Endothelial cell of umbilical vein (primary cell): ENCODE data around the gene ANKS1B. TPM values are rescaled to one million over a fixed set of nuclear protein-coding genes. Genes with fewer than 3 reads are reported as not detected.

Experiments
- BruUV-seq: library from RNA; stranded (reverse); fragments of 400-500 nt; replicated peaks from 2 replicates; lab custom pipeline; 2021; lab: Mats Ljungman, UMichigan
- CTCF ChIA-PET: fragments of 300-600, 350-600 bp; sonication (Branson Sonifier 250); formaldehyde crosslinking; loops from one replicate; lab custom pipeline; 2021; ENCODE audit warnings: antibody characterized with exemption, inconsistent platforms; lab: Charles Lee
- POLR2A ChIA-PET: fragments of 300-600, 350-600 bp; sonication (Branson Sonifier 250); formaldehyde crosslinking; loops from one replicate; lab custom pipeline; 2021; ENCODE audit warnings: antibody characterized with exemption, inconsistent platforms; lab: Charles Lee
- DNase-seq: peaks from one replicate; pipeline ENCODE4 v3.0.0-alpha.2; 2011; ENCODE audit warnings: low read depth, low spot score
- FAIRE-seq: peaks from 2 replicates; lab custom pipeline; 2011; peaks lifted over from hg19 to GRCh38; lab: Jason Lieb, UNC
- H2AFZ ChIP-seq: 2 replicates; pipeline ENCODE4 v1.6.0; 2012; ENCODE audit warnings: low read depth, low read length, control low read depth, inconsistent platforms
- H3K27ac ChIP-seq: 2 replicates; pipeline ENCODE4 v1.5.1; 2011; ENCODE audit warnings: low read depth, mild to moderate bottlenecking, control low read depth, low read length, moderate library complexity; ENCODE audit not compliant: insufficient read depth
- H3K27me3 ChIP-seq, 2 experiments: 2 replicates each; pipeline versions ENCODE4 v1.6.0 to v1.6.1; 2011; ENCODE audit warnings: low read length in 2 of 2, mixed read lengths in 1 of 2; ENCODE audit not compliant: control insufficient read depth in 2 of 2, insufficient read depth in 2 of 2
- H3K36me3 ChIP-seq, 2 experiments: 2 replicates in 1 of 2; 3 replicates in 1 of 2; pipeline ENCODE4 v1.5.1; 2011; ENCODE audit warnings: low read length in 2 of 2, mild to moderate bottlenecking in 1 of 2, moderate library complexity in 1 of 2; ENCODE audit not compliant: control insufficient read depth in 2 of 2, insufficient read depth in 2 of 2; ENCODE audit errors: extremely low read depth in 1 of 2
- H3K4me1 ChIP-seq: 3 replicates; pipeline ENCODE4 v1.5.1; 2011; ENCODE audit warnings: mild to moderate bottlenecking, low read length; ENCODE audit not compliant: control insufficient read depth, insufficient read depth; ENCODE audit errors: extremely low read depth
- H3K4me2 ChIP-seq: 2 replicates; pipeline ENCODE4 v1.6.1; 2011; ENCODE audit warnings: low read length, control low read depth, mixed read lengths; ENCODE audit not compliant: insufficient read depth
- H3K4me3 ChIP-seq, 3 experiments: fragments of 200-600 bp in 1 of 3; sonication (generic), shearing (Covaris generic) in 1 of 3; replicated peaks in 1 of 3; 2 replicates each; pipeline ENCODE4 v1.5.1; 2011 to 2016; ENCODE audit warnings: control low read depth in 3 of 3, low read length in 3 of 3, mild to moderate bottlenecking in 2 of 3, inconsistent platforms in 1 of 3, low read depth in 1 of 3, moderate library complexity in 1 of 3; ENCODE audit not compliant: insufficient read depth in 1 of 3
- H3K79me2 ChIP-seq: 2 replicates; pipeline ENCODE4 v1.6.0; 2012; ENCODE audit warnings: low read length, inconsistent platforms; ENCODE audit not compliant: control insufficient read depth, insufficient read depth
- H3K9ac ChIP-seq: replicated peaks from 2 replicates; pipeline ENCODE3; 2011; ENCODE audit warnings: low read length, control low read depth; ENCODE audit not compliant: insufficient read depth; ENCODE audit errors: extremely low read depth
- H3K9me1 ChIP-seq: replicated peaks from 3 replicates; pipeline ENCODE4 v1.6.0; 2011; ENCODE audit warnings: mild to moderate bottlenecking, low read length; ENCODE audit not compliant: control insufficient read depth, insufficient read depth; ENCODE audit errors: extremely low read depth
- H3K9me3 ChIP-seq: replicated peaks from 2 replicates; pipeline ENCODE4 v1.5.1; 2012; ENCODE audit warnings: low read length, inconsistent platforms; ENCODE audit not compliant: control insufficient read depth, insufficient read depth
- H4K20me1 ChIP-seq: replicated peaks from 2 replicates; pipeline ENCODE3; 2011; ENCODE audit warnings: mild to moderate bottlenecking, low read length; ENCODE audit not compliant: control insufficient read depth, insufficient read depth; ENCODE audit errors: extremely low read depth
- EZH2 ChIP-seq: IDR thresholded peaks from 2 replicates; pipeline ENCODE4 v1.6.1; 2012; ENCODE audit warnings: borderline replicate concordance, low read depth, mild to moderate bottlenecking, moderate library complexity, low read length, inconsistent platforms; ENCODE audit not compliant: severe bottlenecking
- GATA2 ChIP-seq: IDR thresholded peaks from 2 replicates; pipeline ENCODE4 v1.7.0; 2011; ENCODE audit warnings: low read depth, mild to moderate bottlenecking, moderate library complexity, mixed read lengths, low read length; ENCODE audit not compliant: insufficient read length, insufficient read depth
- JUN ChIP-seq: IDR thresholded peaks from 2 replicates; pipeline ENCODE4 v1.6.1; 2011; ENCODE audit warnings: borderline replicate concordance, low read depth; ENCODE audit not compliant: insufficient read length, insufficient read depth
- MYC ChIP-seq: IDR thresholded peaks from one replicate; pipeline ENCODE4 v1.6.1; 2011; ENCODE audit warnings: mild to moderate bottlenecking, low read depth, low read length
- POLR2A ChIP-seq: IDR thresholded peaks from 2 replicates; pipeline ENCODE4 v1.6.1; 2012; ENCODE audit warnings: low read depth, mild to moderate bottlenecking, control low read depth, low read length
- POLR2AphosphoS5 ChIP-seq: IDR thresholded peaks from 2 replicates; pipeline ENCODE4 v1.6.1; 2012; ENCODE audit warnings: low read depth, mild to moderate bottlenecking, control low read depth, low read length, moderate library complexity; ENCODE audit not compliant: insufficient read depth
- dilution Hi-C: fragments of 300-500 bp; cut with MboI; formaldehyde crosslinking; loops from one replicate; pipeline ENCODE4 v1.15.0; 2019; ENCODE audit warnings: low sequenced_read_pairs; ENCODE audit not compliant: extremely low pct_ligation_motif_present
- intact Hi-C: fragments of 100-400 bp; cut with micrococcal nuclease; formaldehyde crosslinking; loops from one replicate; pipeline ENCODE4 v1.10.0; 2022
- polyA plus RNA-seq, 4 experiments: library from polyadenylated mRNA; depleted of rRNA in 3 of 4; stranded (reverse) in 3 of 4; unstranded in 1 of 4; fragments of >200 nt; gene quantifications; 2 replicates each; pipeline versions ENCODE4 v1.2.1 to v1.2.3, GENCODE V29; 2011 to 2012; ENCODE audit warnings: missing spikeins in 1 of 4
- total RNA-seq: library from RNA; stranded (reverse); gene quantifications from 2 replicates; pipeline ENCODE4 v1.2.3, GENCODE V29; 2021
- TF ChIP-seq, protein P1 (sequence below): IDR thresholded peaks from 2 replicates; pipeline ENCODE4 v1.6.1; 2011; ENCODE audit not compliant: insufficient read depth, insufficient read length
- TF ChIP-seq, protein P2 (sequence below), 2 donors: IDR thresholded peaks; 1 replicate in 1 of 2; 2 replicates in 1 of 2; pipeline ENCODE4 v1.5.1; 2011; ENCODE audit warnings: low read length in 2 of 2, mild to moderate bottlenecking in 2 of 2, moderate library complexity in 2 of 2, control low read depth in 1 of 2, inconsistent platforms in 1 of 2, low read depth in 1 of 2; ENCODE audit not compliant: insufficient read depth in 1 of 2; ENCODE audit errors: extremely low read depth in 1 of 2

Gene ANKS1B
- total and polyA plus RNA-seq, 2 donors (not counting 3 experiments of a cell fraction or from before 2014, with no cell fraction given): 0.15 to 0.38 TPM

DNA sequence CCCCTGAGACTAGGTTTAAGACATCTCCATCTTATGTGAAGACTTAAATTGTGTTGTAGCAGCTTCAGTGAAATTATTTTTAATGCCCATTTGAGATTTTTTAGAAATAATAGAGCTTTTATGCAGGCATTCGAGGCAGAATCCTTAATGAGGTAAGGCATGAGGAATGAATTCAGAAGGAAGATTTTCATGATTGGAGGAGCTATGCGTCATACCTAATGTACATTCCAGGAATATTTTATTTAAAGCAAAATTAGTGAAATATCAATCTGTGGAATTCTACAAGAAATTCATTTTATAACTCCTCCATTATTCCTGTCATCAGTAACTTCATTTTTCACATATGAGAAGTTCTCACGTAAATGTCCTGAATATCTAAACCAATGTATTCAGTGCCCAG is 373.1 kb downstream of the ANKS1B start:
- no peak for DNase-seq
- H3K27ac ChIP-seq: no peak overlapping the region
- TF ChIP-seq EZH2 (no peak), MYC (no peak), POLR2A (no peak), POLR2AphosphoS5 (no peak), JUN (no peak), GATA2 (no peak)
- TF ChIP-seq, protein P1, sequence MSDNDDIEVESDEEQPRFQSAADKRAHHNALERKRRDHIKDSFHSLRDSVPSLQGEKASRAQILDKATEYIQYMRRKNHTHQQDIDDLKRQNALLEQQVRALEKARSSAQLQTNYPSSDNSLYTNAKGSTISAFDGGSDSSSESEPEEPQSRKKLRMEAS: no peak
- TF ChIP-seq, protein P2, sequence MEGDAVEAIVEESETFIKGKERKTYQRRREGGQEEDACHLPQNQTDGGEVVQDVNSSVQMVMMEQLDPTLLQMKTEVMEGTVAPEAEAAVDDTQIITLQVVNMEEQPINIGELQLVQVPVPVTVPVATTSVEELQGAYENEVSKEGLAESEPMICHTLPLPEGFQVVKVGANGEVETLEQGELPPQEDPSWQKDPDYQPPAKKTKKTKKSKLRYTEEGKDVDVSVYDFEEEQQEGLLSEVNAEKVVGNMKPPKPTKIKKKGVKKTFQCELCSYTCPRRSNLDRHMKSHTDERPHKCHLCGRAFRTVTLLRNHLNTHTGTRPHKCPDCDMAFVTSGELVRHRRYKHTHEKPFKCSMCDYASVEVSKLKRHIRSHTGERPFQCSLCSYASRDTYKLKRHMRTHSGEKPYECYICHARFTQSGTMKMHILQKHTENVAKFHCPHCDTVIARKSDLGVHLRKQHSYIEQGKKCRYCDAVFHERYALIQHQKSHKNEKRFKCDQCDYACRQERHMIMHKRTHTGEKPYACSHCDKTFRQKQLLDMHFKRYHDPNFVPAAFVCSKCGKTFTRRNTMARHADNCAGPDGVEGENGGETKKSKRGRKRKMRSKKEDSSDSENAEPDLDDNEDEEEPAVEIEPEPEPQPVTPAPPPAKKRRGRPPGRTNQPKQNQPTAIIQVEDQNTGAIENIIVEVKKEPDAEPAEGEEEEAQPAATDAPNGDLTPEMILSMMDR (IDR thresholded peaks at IDR 0.05; ENCODE audit: extremely low read depth in 1 of 2, insufficient read depth in 1 of 2, low read depth in 1 of 2, low read length in 2 of 2): no peak
- BruUV-seq: no TSS peak
- intact Hi-C loops (no loop called here), dilution Hi-C loops (no loop called here)
- H3K4me1 ChIP-seq: no peaks in the 10 kb centered on the region
- peaks cover 5% of the 10 kb centered on the region for H3K9me3 ChIP-seq
- H3K4me2 ChIP-seq: no peak overlapping the region
- H3K27me3 ChIP-seq: no peaks in the 10 kb centered on the region
- no peak overlapping the region for H3K4me3 ChIP-seq
- no peak overlapping the region for H2AFZ ChIP-seq
- no peak overlapping the region for H3K9ac ChIP-seq
- ChIA-PET POLR2A (no interaction called here), CTCF (no interaction called here)
- H3K79me2 ChIP-seq: no peaks in the 10 kb centered on the region
- H3K36me3 ChIP-seq: no peaks in the 10 kb centered on the region
- FAIRE-seq: no peak
- no peaks in the 10 kb centered on the region for H4K20me1 ChIP-seq
- H3K9me1 ChIP-seq: no peaks in the 10 kb centered on the region
